Peyer's patch (tissue), 4 donors: ENCODE data around the gene FAM117B. TPM values are rescaled to one million over a fixed set of nuclear protein-coding genes. Genes with fewer than 3 reads are reported as not detected.

Experiments
- DNase-seq, 3 donors: peaks; one replicate each; pipeline ENCODE4 v3.0.0-alpha.2; 2017 to 2019
- H3K27ac ChIP-seq, 4 donors: fragments of 200-600 bp; sonication (generic); one replicate each; pipeline ENCODE4 v1.5.1; 2016 to 2019
- H3K27me3 ChIP-seq, 2 donors: fragments of 200-600 bp; sonication (generic); one replicate each; pipeline ENCODE4 v1.5.1; 2019
- H3K36me3 ChIP-seq, 3 donors: fragments of 200-600 bp; sonication (generic); one replicate each; pipeline ENCODE4 v1.5.1; 2016 to 2019
- H3K4me1 ChIP-seq, 4 donors: fragments of 200-600 bp; sonication (generic); one replicate each; pipeline ENCODE4 v1.5.1; 2016 to 2019
- H3K4me3 ChIP-seq, 4 donors: fragments of 200-600 bp; sonication (generic); 1 replicate in 3 of 4; 2 replicates in 1 of 4; pipeline ENCODE4 v1.5.1; 2016 to 2019; ENCODE audit warnings: mild to moderate bottlenecking in 1 of 4
- H3K9me3 ChIP-seq, 4 donors: fragments of 200-600 bp; sonication (generic); one replicate each; pipeline ENCODE4 v1.5.1; 2016 to 2019; ENCODE audit warnings: mild to moderate bottlenecking in 1 of 4
- POLR2A ChIP-seq, 2 donors: fragments of 450-650 bp; IDR thresholded peaks; one replicate each; pipeline ENCODE4 v1.5.1; 2017; ENCODE audit warnings: antibody characterized with exemption in 2 of 2, mild to moderate bottlenecking in 2 of 2, moderate library complexity in 2 of 2
- total RNA-seq, 4 donors: library from RNA; depleted of rRNA; stranded (reverse); fragments of >200 nt; gene quantifications; one replicate each; pipeline ENCODE4 v1.1.0, GENCODE V29; 2016
- TF ChIP-seq, protein P1 (sequence below), 6 experiments: fragments of 450-650 bp in 4 of 6; fragments of 200-600 bp in 2 of 6; sonication (generic) in 1 of 6; IDR thresholded peaks; one replicate each; pipeline ENCODE4 v1.5.1; 2017 to 2019; ENCODE audit warnings: antibody characterized with exemption in 6 of 6, mild to moderate bottlenecking in 3 of 6, moderate library complexity in 1 of 6

The FAM117B gene
- total RNA-seq, 4 donors from 2014 or later: 10.5 to 37.1 (median 21.0) TPM

DNA sequence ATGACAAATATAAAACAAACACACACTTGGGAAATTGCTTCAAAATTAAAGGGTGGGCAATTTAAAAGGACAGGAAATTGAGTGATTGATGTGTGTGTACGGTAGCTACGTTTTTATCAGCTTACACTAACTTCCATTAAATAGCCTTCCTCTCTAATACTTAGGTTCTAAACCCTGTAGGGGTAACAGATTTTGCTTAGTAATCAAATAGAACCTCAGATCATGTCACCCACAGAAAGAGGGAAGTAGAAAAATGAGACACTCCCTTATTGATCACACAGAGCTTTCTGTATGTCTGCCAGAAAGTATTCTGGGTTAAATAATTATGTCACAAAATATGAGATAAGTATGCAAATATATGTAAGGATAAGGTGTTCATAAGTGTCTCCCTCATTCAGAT is 143.4 kb downstream of the FAM117B start:
- no peak for DNase-seq
- Histone ChIP-seq H3K36me3 (peaks cover 0 to 5% (median 0%) of the 10 kb centered on the region in 3 donors), H3K4me3 (no peak overlapping the region), H3K9me3 (no peaks in the 10 kb centered on the region), H3K4me1 (no peaks in the 10 kb centered on the region), H3K27ac (no peak overlapping the region), H3K27me3 (no peaks in the 10 kb centered on the region)
- no peak for TF ChIP-seq POLR2A (IDR thresholded peaks at IDR 0.05)
- TF ChIP-seq, protein P1, sequence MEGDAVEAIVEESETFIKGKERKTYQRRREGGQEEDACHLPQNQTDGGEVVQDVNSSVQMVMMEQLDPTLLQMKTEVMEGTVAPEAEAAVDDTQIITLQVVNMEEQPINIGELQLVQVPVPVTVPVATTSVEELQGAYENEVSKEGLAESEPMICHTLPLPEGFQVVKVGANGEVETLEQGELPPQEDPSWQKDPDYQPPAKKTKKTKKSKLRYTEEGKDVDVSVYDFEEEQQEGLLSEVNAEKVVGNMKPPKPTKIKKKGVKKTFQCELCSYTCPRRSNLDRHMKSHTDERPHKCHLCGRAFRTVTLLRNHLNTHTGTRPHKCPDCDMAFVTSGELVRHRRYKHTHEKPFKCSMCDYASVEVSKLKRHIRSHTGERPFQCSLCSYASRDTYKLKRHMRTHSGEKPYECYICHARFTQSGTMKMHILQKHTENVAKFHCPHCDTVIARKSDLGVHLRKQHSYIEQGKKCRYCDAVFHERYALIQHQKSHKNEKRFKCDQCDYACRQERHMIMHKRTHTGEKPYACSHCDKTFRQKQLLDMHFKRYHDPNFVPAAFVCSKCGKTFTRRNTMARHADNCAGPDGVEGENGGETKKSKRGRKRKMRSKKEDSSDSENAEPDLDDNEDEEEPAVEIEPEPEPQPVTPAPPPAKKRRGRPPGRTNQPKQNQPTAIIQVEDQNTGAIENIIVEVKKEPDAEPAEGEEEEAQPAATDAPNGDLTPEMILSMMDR (IDR thresholded peaks at IDR 0.05): no peak

DNA sequence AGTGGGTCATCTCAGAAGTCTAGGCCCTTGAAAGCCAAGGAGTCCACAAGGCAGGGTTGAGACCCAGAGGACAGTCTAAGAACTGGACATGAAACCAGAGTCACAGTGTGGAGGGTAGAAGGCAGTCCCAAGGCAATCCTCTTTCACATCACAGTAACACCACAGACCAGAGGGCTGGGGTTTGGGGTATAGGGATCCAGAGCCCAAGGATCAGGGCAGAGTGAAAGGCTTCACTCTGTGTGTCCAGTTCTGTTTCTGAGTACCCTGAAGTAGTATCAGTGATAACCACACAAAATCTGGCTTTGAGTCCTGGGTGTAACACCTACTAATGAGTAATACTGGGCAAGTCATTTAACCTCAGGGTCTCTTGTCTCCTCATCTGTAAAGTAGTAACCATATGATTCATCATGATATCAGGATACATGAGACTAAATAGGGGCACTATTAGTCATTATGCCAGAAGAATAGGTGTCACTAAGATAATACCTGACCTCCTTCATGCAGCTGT is 145.8 kb downstream of the FAM117B start:
- no peak overlapping the region for H3K4me3 ChIP-seq
- no peak for DNase-seq
- no peaks in the 10 kb centered on the region for H3K9me3 ChIP-seq
- no peaks in the 10 kb centered on the region for H3K27me3 ChIP-seq
- no peak overlapping the region for H3K27ac ChIP-seq
- no peaks in the 10 kb centered on the region for H3K4me1 ChIP-seq
- TF ChIP-seq, protein P1 (IDR thresholded peaks at IDR 0.05): no peak
- TF ChIP-seq POLR2A (IDR thresholded peaks at IDR 0.05): no peak
- H3K36me3 ChIP-seq: peaks cover 0 to 5% (median 0%) of the 10 kb centered on the region in 3 donors

DNA sequence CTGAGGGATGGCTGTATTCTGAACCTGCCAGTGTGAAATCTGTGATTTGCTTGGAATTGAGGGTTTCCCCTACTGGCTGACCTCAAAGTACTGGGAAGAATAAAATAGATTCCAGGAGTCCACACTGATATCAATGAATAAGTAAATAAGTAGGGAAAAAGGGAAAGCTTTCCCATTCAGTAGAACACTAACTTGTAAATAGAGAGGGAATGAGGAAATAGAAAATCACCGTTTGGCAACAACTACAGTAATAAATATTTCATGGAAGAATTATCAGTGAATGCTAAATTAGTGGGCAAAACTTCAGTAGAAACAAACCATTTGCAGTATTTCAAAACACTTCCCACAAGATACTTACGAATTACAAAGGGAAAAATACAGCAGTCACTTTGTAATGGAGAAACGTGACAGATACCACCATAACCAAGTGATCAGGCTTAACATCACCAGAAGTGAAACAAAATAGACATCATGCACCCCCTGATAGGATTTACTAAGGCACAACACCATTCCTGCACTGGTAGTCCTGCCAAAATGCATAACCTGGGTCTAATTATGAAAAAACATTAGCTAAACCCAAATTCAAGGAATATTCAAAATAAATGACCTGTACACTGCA is 148.3 kb downstream of the FAM117B start:
- Histone ChIP-seq H3K36me3 (peaks cover 0 to 10% (median 0%) of the 10 kb centered on the region in 3 donors), H3K27me3 (no peaks in the 10 kb centered on the region), H3K4me1 (no peaks in the 10 kb centered on the region), H3K9me3 (no peaks in the 10 kb centered on the region), H3K4me3 (no peak overlapping the region), H3K27ac (no peak overlapping the region)
- DNase-seq: no peak
- no peak for TF ChIP-seq POLR2A (IDR thresholded peaks at IDR 0.05)
- TF ChIP-seq, protein P1 (IDR thresholded peaks at IDR 0.05): no peak

DNA sequence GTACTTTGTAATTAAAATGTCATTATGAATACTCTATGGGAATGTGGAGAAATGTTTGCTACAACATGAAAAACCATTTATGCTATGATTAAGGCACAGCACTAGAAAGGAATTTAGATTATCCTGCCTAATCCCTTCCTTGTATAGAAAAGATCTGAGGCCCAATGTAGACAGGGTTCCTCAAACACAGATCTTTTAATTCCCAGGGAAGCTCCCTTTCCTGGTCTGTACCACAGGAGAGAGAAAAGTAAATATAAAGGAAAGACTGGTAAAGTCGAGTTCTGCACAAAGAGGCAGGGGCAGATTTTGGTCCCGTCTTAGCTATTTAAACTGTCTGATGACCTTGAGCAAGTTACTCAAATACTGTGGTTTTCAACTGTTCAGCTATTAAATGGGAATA is 152.1 kb downstream of the FAM117B start:
- no peak for TF ChIP-seq POLR2A (IDR thresholded peaks at IDR 0.05)
- TF ChIP-seq, protein P1 (IDR thresholded peaks at IDR 0.05): no peak
- H3K4me3 ChIP-seq: no peak overlapping the region
- H3K27ac ChIP-seq: no peak overlapping the region
- H3K9me3 ChIP-seq: no peaks in the 10 kb centered on the region
- DNase-seq: no peak
- H3K27me3 ChIP-seq: no peaks in the 10 kb centered on the region
- peaks cover 0 to 9% (median 0%) of the 10 kb centered on the region in 3 donors for H3K36me3 ChIP-seq
- no peaks in the 10 kb centered on the region for H3K4me1 ChIP-seq

DNA sequence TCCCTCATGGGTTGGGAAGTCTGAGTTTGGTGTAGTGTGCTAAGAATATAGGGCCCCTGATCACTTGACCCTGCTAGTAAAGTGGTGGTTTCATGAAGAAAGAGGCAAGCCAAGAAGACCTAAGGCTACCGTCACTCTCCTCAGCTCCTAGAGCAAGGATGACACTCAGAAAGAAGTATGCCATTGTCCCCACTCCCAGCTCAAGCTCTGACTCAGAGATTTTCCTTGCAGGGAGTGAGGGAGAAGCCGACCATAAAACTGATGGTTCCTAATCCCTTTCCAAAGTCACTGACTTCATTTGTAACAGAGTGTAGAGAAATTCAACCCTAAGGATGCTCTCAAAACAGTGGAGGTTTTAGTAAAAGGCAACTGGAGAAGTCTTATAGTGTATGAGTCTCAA is 155.9 kb downstream of the FAM117B start:
- Histone ChIP-seq H3K27ac (no peak overlapping the region), H3K4me3 (no peak overlapping the region), H3K27me3 (no peaks in the 10 kb centered on the region), H3K36me3 (peaks cover 0 to 9% (median 0%) of the 10 kb centered on the region in 3 donors), H3K4me1 (no peaks in the 10 kb centered on the region), H3K9me3 (no peaks in the 10 kb centered on the region)
- no peak for TF ChIP-seq POLR2A (IDR thresholded peaks at IDR 0.05)
- TF ChIP-seq, protein P1 (IDR thresholded peaks at IDR 0.05): no peak
- DNase-seq: no peak
